ENCODE data around the gene UCHL1. TPM values are rescaled to one million over a fixed set of nuclear protein-coding genes. Genes with fewer than 3 reads are reported as not detected.

The UCHL1 gene
- total and polyA plus RNA-seq, 4 donors = 0.51 to 2.6 (median 0.70) TPM

GRCh38 chr4:41221850-41222645 is 34.7 kb upstream of the UCHL1 start:
- H3K4me3 ChIP-seq (ENCODE audit: low read depth in 1 of 3, low read length in 3 of 3) = no peak overlapping the region
- no peaks in the 10 kb centered on the region for H3K36me3 ChIP-seq (ENCODE audit: control insufficient read depth in 4 of 4, insufficient read depth in 3 of 4, low read depth in 1 of 4, low read length in 3 of 4)
- DNase-seq (ENCODE audit: low spot score) = no peak
- no peak for TF ChIP-seq ATF3 (IDR thresholded peaks at IDR 0.05)
- TF ChIP-seq HNF4G (IDR thresholded peaks at IDR 0.05) = no peak
- no peak for TF ChIP-seq FOXA1 (IDR thresholded peaks at IDR 0.05)
- TF ChIP-seq TAF1 (conservative IDR thresholded peaks at IDR 0.05) = no peak
- TF ChIP-seq NR2F2 (IDR thresholded peaks at IDR 0.05) = no peak
- WGBS = 81% methylated on average over 4 of the region's 4 CpGs
- H3K4me1 ChIP-seq (ENCODE audit: control insufficient read depth in 4 of 4, insufficient read depth in 4 of 4, low read length in 3 of 4) = no peaks in the 10 kb centered on the region
- H3K9ac ChIP-seq (ENCODE audit: low read depth in 1 of 2, low read length in 2 of 2) = no peak overlapping the region
- no peaks in the 10 kb centered on the region for H3K9me3 ChIP-seq (ENCODE audit: control insufficient read depth in 4 of 4, low read length in 3 of 4)
- H3K27me3 ChIP-seq (ENCODE audit: control insufficient read depth in 4 of 4, insufficient read depth in 4 of 4, low read length in 3 of 4) = no peaks in the 10 kb centered on the region
- no peak overlapping the region for H3K27ac ChIP-seq (ENCODE audit: low read depth in 1 of 2, low read length in 2 of 2)

- no peaks in the 10 kb centered on the region for H3K36me3 ChIP-seq (ENCODE audit: control insufficient read depth in 4 of 4, insufficient read depth in 3 of 4, low read depth in 1 of 4, low read length in 3 of 4)
- TF ChIP-seq TAF1 (conservative IDR thresholded peaks at IDR 0.05) = no peak
- no peak for TF ChIP-seq EGR1 (IDR thresholded peaks at IDR 0.05; ENCODE audit: low read depth in 2 of 2)
- TF ChIP-seq RXRA (IDR thresholded peaks at IDR 0.05) = no peak
- H3K4me3 ChIP-seq (ENCODE audit: low read depth in 1 of 3, low read length in 3 of 3) = no peak overlapping the region
- no peak overlapping the region for H3K27ac ChIP-seq (ENCODE audit: low read depth in 1 of 2, low read length in 2 of 2)
- no peak for DNase-seq (ENCODE audit: low spot score)
- H3K4me1 ChIP-seq (ENCODE audit: control insufficient read depth in 4 of 4, insufficient read depth in 4 of 4, low read length in 3 of 4) = no peaks in the 10 kb centered on the region
- H3K9ac ChIP-seq (ENCODE audit: low read depth in 1 of 2, low read length in 2 of 2) = no peak overlapping the region
- H3K27me3 ChIP-seq (ENCODE audit: control insufficient read depth in 4 of 4, insufficient read depth in 4 of 4, low read length in 3 of 4) = no peaks in the 10 kb centered on the region
- no peaks in the 10 kb centered on the region for H3K9me3 ChIP-seq (ENCODE audit: control insufficient read depth in 4 of 4, low read length in 3 of 4)
- 88% methylated on average over 4 of the region's 4 CpGs for WGBS
Measured at GRCh38 chr4:41227902-41228301, 28.8 kb upstream of the UCHL1 start.

- Histone ChIP-seq H3K27ac (ENCODE audit: low read depth in 1 of 2, low read length in 2 of 2) (no peak overlapping the region), H3K4me1 (ENCODE audit: control insufficient read depth in 4 of 4, insufficient read depth in 4 of 4, low read length in 3 of 4) (no peaks in the 10 kb centered on the region), H3K36me3 (ENCODE audit: control insufficient read depth in 4 of 4, insufficient read depth in 3 of 4, low read depth in 1 of 4, low read length in 3 of 4) (no peaks in the 10 kb centered on the region), H3K4me3 (ENCODE audit: low read depth in 1 of 3, low read length in 3 of 3) (no peak overlapping the region), H3K9ac (ENCODE audit: low read depth in 1 of 2, low read length in 2 of 2) (no peak overlapping the region), H3K27me3 (ENCODE audit: control insufficient read depth in 4 of 4, insufficient read depth in 4 of 4, low read length in 3 of 4) (no peaks in the 10 kb centered on the region), H3K9me3 (ENCODE audit: control insufficient read depth in 4 of 4, low read length in 3 of 4) (no peaks in the 10 kb centered on the region)
- WGBS = 72% methylated on average over 5 of the region's 5 CpGs
- peak; percentile 23 to 44 for TF ChIP-seq RAD21 (IDR thresholded peaks at IDR 0.05)
- TF ChIP-seq YY1 (IDR thresholded peaks at IDR 0.05) = no peak
- DNase-seq (ENCODE audit: low spot score) = no peak
Measured at GRCh38 chr4:41232406-41232805, 24.3 kb upstream of the UCHL1 start.

- H3K9me3 ChIP-seq (ENCODE audit: control insufficient read depth in 4 of 4, low read length in 3 of 4) = no peaks in the 10 kb centered on the region
- no peak for DNase-seq (ENCODE audit: low spot score)
- H3K36me3 ChIP-seq (ENCODE audit: control insufficient read depth in 4 of 4, insufficient read depth in 3 of 4, low read depth in 1 of 4, low read length in 3 of 4) = no peaks in the 10 kb centered on the region
- no peak overlapping the region for H3K4me3 ChIP-seq (ENCODE audit: low read depth in 1 of 3, low read length in 3 of 3)
- H3K27ac ChIP-seq (ENCODE audit: low read depth in 1 of 2, low read length in 2 of 2) = no peak overlapping the region
- no peak overlapping the region for H3K9ac ChIP-seq (ENCODE audit: low read depth in 1 of 2, low read length in 2 of 2)
- WGBS = 80% methylated on average over 3 of the region's 3 CpGs
- H3K4me1 ChIP-seq (ENCODE audit: control insufficient read depth in 4 of 4, insufficient read depth in 4 of 4, low read length in 3 of 4) = no peaks in the 10 kb centered on the region
- H3K27me3 ChIP-seq (ENCODE audit: control insufficient read depth in 4 of 4, insufficient read depth in 4 of 4, low read length in 3 of 4) = no peaks in the 10 kb centered on the region
- no peak for TF ChIP-seq HNF4A (conservative IDR thresholded peaks at IDR 0.05)
- no peak for TF ChIP-seq MAX (IDR thresholded peaks at IDR 0.05)
- TF ChIP-seq CTCF (IDR thresholded peaks at IDR 0.05; ENCODE audit: low read depth, low read length, missing input control) = no peak
- TF ChIP-seq RAD21 (IDR thresholded peaks at IDR 0.05) = no peak
- TF ChIP-seq SP1 (IDR thresholded peaks at IDR 0.05) = no peak
- no peak for TF ChIP-seq REST (IDR thresholded peaks at IDR 0.05)
- no peak for TF ChIP-seq JUND (IDR thresholded peaks at IDR 0.05)
- no peak for TF ChIP-seq ATF3 (IDR thresholded peaks at IDR 0.05)
- TF ChIP-seq FOXA2 (IDR thresholded peaks at IDR 0.05) = no peak
- no peak for TF ChIP-seq RXRA (IDR thresholded peaks at IDR 0.05)
- no peak for TF ChIP-seq HNF4G (IDR thresholded peaks at IDR 0.05)
- no peak for TF ChIP-seq NR2F2 (IDR thresholded peaks at IDR 0.05)
- TF ChIP-seq FOXA1 (IDR thresholded peaks at IDR 0.05) = no peak
- TF ChIP-seq EGR1 (IDR thresholded peaks at IDR 0.05; ENCODE audit: low read depth in 2 of 2) = no peak
- TF ChIP-seq YY1 (IDR thresholded peaks at IDR 0.05) = no peak
- TF ChIP-seq GABPA (IDR thresholded peaks at IDR 0.05 in 1 of 2, conservative IDR thresholded peaks at IDR 0.05 in 1 of 2) = no peak
- TF ChIP-seq TAF1 (conservative IDR thresholded peaks at IDR 0.05) = no peak
Measured at GRCh38 chr4:41232856-41233255, 23.9 kb upstream of the UCHL1 start.
